ENCODE measurements around the gene PADI1. TPM values are rescaled to one million over a fixed set of nuclear protein-coding genes. Genes with fewer than 3 reads are reported as not detected.

PADI1 gene
- total RNA-seq, 1 experiment from 2014 or later: 0.37 TPM

GRCh38 chr1:17218939-17219338 is 14.0 kb downstream of the PADI1 start (continued):
- TF ChIP-seq CTCF (IDR thresholded peaks at IDR 0.05 in 2 of 3, conservative IDR thresholded peaks at IDR 0.05 in 1 of 3; ENCODE audit: borderline replicate concordance in 1 of 3, insufficient read depth in 1 of 3, low read depth in 2 of 3, low read length in 2 of 3) (no peak), TCF7L2 (IDR thresholded peaks at IDR 0.05; ENCODE audit: borderline replicate concordance, extremely low read depth, insufficient read depth, insufficient read length) (no peak), FOSL1 (IDR thresholded peaks at IDR 0.05; ENCODE audit: low read depth) (no peak)
- TF ChIP-seq, protein P1, sequence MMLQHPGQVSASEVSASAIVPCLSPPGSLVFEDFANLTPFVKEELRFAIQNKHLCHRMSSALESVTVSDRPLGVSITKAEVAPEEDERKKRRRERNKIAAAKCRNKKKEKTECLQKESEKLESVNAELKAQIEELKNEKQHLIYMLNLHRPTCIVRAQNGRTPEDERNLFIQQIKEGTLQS (IDR thresholded peaks at IDR 0.05): no peak

- Histone ChIP-seq H3K4me1 (ENCODE audit: control insufficient read depth in 1 of 2, insufficient read depth in 2 of 2, low read length in 2 of 2) (peaks cover 4 to 10% of the 10 kb centered on the region in 2 experiments; a peak in 3 of 4 replicates), H3K9ac (ENCODE audit: low read length) (no peak overlapping the region), H3K9me2 (ENCODE audit: insufficient read depth) (no peaks in the 10 kb centered on the region), H3K79me2 (ENCODE audit: insufficient read depth, low read length) (no peaks in the 10 kb centered on the region), H3K36me3 (ENCODE audit: control insufficient read depth in 1 of 2, insufficient read depth in 2 of 2, low read length in 2 of 2) (no peaks in the 10 kb centered on the region), H3K27me3 (ENCODE audit: insufficient read depth, low read length) (peaks cover 60% of the 10 kb centered on the region; the same call in 1 of the 2 replicates), H3K9me3 (ENCODE audit: control insufficient read depth in 1 of 2, insufficient read depth in 1 of 2, low read depth in 1 of 2, low read length in 2 of 2) (no peaks in the 10 kb centered on the region), H4K20me1 (ENCODE audit: insufficient read depth) (no peaks in the 10 kb centered on the region), H2AFZ (ENCODE audit: low read depth, low read length, poor library complexity, severe bottlenecking) (no peak overlapping the region), H3K4me2 (ENCODE audit: low read length) (no peak overlapping the region), H3K27ac (ENCODE audit: low read depth, low read length) (no peak overlapping the region), H3K4me3 (replicated peaks in 1 of 2; ENCODE audit: low read depth in 1 of 2, low read length in 2 of 2) (no peak overlapping the region)
- DNase-seq (ENCODE audit: low read depth, low spot score) (no peak), ATAC-seq (no peak)
- intact Hi-C loops (cut with micrococcal nuclease): no loop called here
- TF ChIP-seq SRF (IDR thresholded peaks at IDR 0.05; ENCODE audit: low read depth): no peak
- TF ChIP-seq ELF1 (IDR thresholded peaks at IDR 0.05; ENCODE audit: borderline replicate concordance, low read depth): no peak
- TF ChIP-seq, protein P2, sequence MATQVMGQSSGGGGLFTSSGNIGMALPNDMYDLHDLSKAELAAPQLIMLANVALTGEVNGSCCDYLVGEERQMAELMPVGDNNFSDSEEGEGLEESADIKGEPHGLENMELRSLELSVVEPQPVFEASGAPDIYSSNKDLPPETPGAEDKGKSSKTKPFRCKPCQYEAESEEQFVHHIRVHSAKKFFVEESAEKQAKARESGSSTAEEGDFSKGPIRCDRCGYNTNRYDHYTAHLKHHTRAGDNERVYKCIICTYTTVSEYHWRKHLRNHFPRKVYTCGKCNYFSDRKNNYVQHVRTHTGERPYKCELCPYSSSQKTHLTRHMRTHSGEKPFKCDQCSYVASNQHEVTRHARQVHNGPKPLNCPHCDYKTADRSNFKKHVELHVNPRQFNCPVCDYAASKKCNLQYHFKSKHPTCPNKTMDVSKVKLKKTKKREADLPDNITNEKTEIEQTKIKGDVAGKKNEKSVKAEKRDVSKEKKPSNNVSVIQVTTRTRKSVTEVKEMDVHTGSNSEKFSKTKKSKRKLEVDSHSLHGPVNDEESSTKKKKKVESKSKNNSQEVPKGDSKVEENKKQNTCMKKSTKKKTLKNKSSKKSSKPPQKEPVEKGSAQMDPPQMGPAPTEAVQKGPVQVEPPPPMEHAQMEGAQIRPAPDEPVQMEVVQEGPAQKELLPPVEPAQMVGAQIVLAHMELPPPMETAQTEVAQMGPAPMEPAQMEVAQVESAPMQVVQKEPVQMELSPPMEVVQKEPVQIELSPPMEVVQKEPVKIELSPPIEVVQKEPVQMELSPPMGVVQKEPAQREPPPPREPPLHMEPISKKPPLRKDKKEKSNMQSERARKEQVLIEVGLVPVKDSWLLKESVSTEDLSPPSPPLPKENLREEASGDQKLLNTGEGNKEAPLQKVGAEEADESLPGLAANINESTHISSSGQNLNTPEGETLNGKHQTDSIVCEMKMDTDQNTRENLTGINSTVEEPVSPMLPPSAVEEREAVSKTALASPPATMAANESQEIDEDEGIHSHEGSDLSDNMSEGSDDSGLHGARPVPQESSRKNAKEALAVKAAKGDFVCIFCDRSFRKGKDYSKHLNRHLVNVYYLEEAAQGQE (IDR thresholded peaks at IDR 0.05; ENCODE audit: low read depth): no peak
- no peak for TF ChIP-seq JUND (IDR thresholded peaks at IDR 0.05)
- no peak for TF ChIP-seq ZFX (IDR thresholded peaks at IDR 0.05)
- no peak for TF ChIP-seq EZH2 (IDR thresholded peaks at IDR 0.05)
- TF ChIP-seq, protein P1 (IDR thresholded peaks at IDR 0.05): no peak
- no peak for TF ChIP-seq EZH2phosphoT487 (IDR thresholded peaks at IDR 0.05; ENCODE audit: borderline replicate concordance)
- POLR2A ChIA-PET: no interaction called here
- CTCF ChIA-PET: no interaction called here
- BruUV-seq (replicated peaks): no TSS peak
- RAD21 ChIA-PET (ENCODE audit: low non-redundant PET in 1 of 2, low total read pairs in 2 of 2, uncharacterized antibody in 2 of 2, unreplicated experiment in 2 of 2): no interaction called here
Observed at GRCh38 chr1:17220287-17220686, 15.4 kb downstream of the PADI1 start.
